SK-N-SH (cell line): ENCODE data around the gene PAF1. TPM values are rescaled to one million over a fixed set of nuclear protein-coding genes. Genes with fewer than 3 reads are reported as not detected.

ENCODE experiments used
- CTCF ChIA-PET: fragments of 300-600, 350-600 bp; formaldehyde crosslinking; extraction: SDS; loops from one replicate; lab custom pipeline; 2021; lab: Yijun Ruan, JAX
- POLR2A ChIA-PET: fragments of 350-600 bp; sonication (Branson Sonifier 250); formaldehyde crosslinking; extraction: SDS; loops from one replicate; lab custom pipeline; 2020; ENCODE audit warnings: antibody characterized with exemption, inconsistent platforms; lab: Yijun Ruan, JAX
- DNase-seq: peaks from one replicate; pipeline ENCODE4 v3.0.0; 2012
- H2AFZ ChIP-seq: fragments of 200-600 bp; sonication (generic); 2 replicates; pipeline ENCODE4 v1.8.1; 2016; ENCODE audit warnings: antibody characterized with exemption, mild to moderate bottlenecking, low read depth
- H3F3A ChIP-seq: fragments of 200-600 bp; sonication (generic); replicated peaks from 2 replicates; pipeline ENCODE3; 2016; ENCODE audit warnings: antibody characterized with exemption, mild to moderate bottlenecking; ENCODE audit not compliant: insufficient read depth
- H3K27ac ChIP-seq, 2 experiments: fragments of 200-500 bp in 1 of 2; fragments of 200-600 bp in 1 of 2; sonication (Bioruptor generic) in 1 of 2; sonication (generic), shearing (Covaris generic) in 1 of 2; 2 replicates each; pipeline versions ENCODE4 v1.5.1 to v1.6.1; 2014 to 2016; ENCODE audit warnings: low read depth in 2 of 2, inconsistent platforms in 1 of 2, low read length in 1 of 2, mild to moderate bottlenecking in 1 of 2, mixed read lengths in 1 of 2
- H3K27me3 ChIP-seq: fragments of 200-600 bp; sonication (generic), shearing (Covaris generic); 2 replicates; pipeline ENCODE4 v1.6.1; 2016; ENCODE audit warnings: mixed run types; ENCODE audit not compliant: insufficient read depth
- H3K36me3 ChIP-seq, 2 experiments: fragments of 200-500 bp in 1 of 2; fragments of 200-600 bp in 1 of 2; sonication (Bioruptor generic) in 1 of 2; sonication (generic) in 1 of 2; replicated peaks in 1 of 2; 2 replicates each; pipeline versions ENCODE3 to v1.5.1; 2014 to 2016; ENCODE audit warnings: low read length in 1 of 2, mild to moderate bottlenecking in 1 of 2; ENCODE audit not compliant: insufficient read depth in 2 of 2, control insufficient read depth in 1 of 2
- H3K4me1 ChIP-seq, 2 experiments: fragments of 200-500 bp in 1 of 2; fragments of 200-600 bp in 1 of 2; sonication (Bioruptor generic) in 1 of 2; sonication (generic), shearing (Covaris generic) in 1 of 2; 2 replicates each; pipeline versions ENCODE4 v1.5.1 to v1.6.1; 2014 to 2016; ENCODE audit warnings: low read depth in 1 of 2, low read length in 1 of 2, mixed run types in 1 of 2; ENCODE audit not compliant: insufficient read depth in 2 of 2, control insufficient read depth in 1 of 2
- H3K4me2 ChIP-seq: fragments of 200-600 bp; sonication (generic), shearing (Covaris generic); 2 replicates; pipeline ENCODE4 v1.6.1; 2017; ENCODE audit warnings: mixed run types
- H3K4me3 ChIP-seq, 2 experiments: fragments of 200-500 bp in 1 of 2; fragments of 200-600 bp in 1 of 2; sonication (Bioruptor generic) in 1 of 2; sonication (generic), shearing (Covaris generic) in 1 of 2; 2 replicates each; pipeline versions ENCODE4 v1.5.1 to v1.8.1; 2014 to 2016; ENCODE audit warnings: low read depth in 2 of 2, inconsistent platforms in 1 of 2, low read length in 1 of 2, mild to moderate bottlenecking in 1 of 2, mixed read lengths in 1 of 2, moderate library complexity in 1 of 2
- H3K79me2 ChIP-seq: fragments of 200-600 bp; sonication (generic); 2 replicates; pipeline ENCODE4 v1.8.1; 2017; ENCODE audit warnings: mild to moderate bottlenecking; ENCODE audit not compliant: insufficient read depth
- H3K9ac ChIP-seq: fragments of 200-600 bp; sonication (generic); 2 replicates; pipeline ENCODE4 v1.6.1; 2017; ENCODE audit warnings: mixed run types
- H3K9me2 ChIP-seq: fragments of 200-600 bp; sonication (generic); 2 replicates; pipeline ENCODE4 v1.6.1; 2017; ENCODE audit warnings: mixed run types
- H3K9me3 ChIP-seq: fragments of 200-600 bp; sonication (generic); 2 replicates; pipeline ENCODE4 v1.6.1; 2017; ENCODE audit warnings: mixed run types, mild to moderate bottlenecking, moderate library complexity
- H4K20me1 ChIP-seq: fragments of 200-600 bp; sonication (generic); 2 replicates; pipeline ENCODE4 v1.6.1; 2017; ENCODE audit warnings: mild to moderate bottlenecking, mixed run types; ENCODE audit not compliant: insufficient read depth
- CHD2 ChIP-seq: fragments of 150-350 bp; IDR thresholded peaks from 2 replicates; pipeline ENCODE4 v1.6.1; 2018; ENCODE audit warnings: low read length; ENCODE audit not compliant: partially characterized antibody
- CTCF ChIP-seq: fragments of 200-600 bp; sonication (generic); IDR thresholded peaks from 2 replicates; pipeline ENCODE4 v1.6.1; 2017; ENCODE audit warnings: antibody characterized with exemption, mild to moderate bottlenecking, moderate library complexity
- FOXJ3 ChIP-seq: sonication (generic); formaldehyde crosslinking; IDR thresholded peaks from 2 replicates; pipeline ENCODE4 v1.5.1; 2020; ENCODE audit warnings: mild to moderate bottlenecking, missing genetic modification reagents
- FOXM1 ChIP-seq: IDR thresholded peaks from 2 replicates; pipeline ENCODE4 v1.4.0; 2012; ENCODE audit warnings: low read depth, mild to moderate bottlenecking
- JUND ChIP-seq: IDR thresholded peaks from 2 replicates; pipeline ENCODE4 v1.4.0; 2012
- MAX ChIP-seq: IDR thresholded peaks from 2 replicates; pipeline ENCODE4 v1.4.0; 2012; ENCODE audit warnings: low read depth
- MXI1 ChIP-seq: IDR thresholded peaks from 2 replicates; pipeline ENCODE4 v1.6.1; 2012; ENCODE audit warnings: mild to moderate bottlenecking, low read depth, low read length, improper control_type of control experiment
- RAD21 ChIP-seq: IDR thresholded peaks from 2 replicates; pipeline ENCODE4 v1.6.1; 2012; ENCODE audit warnings: mild to moderate bottlenecking, low read length
- RCOR1 ChIP-seq: fragments of 150-350 bp; IDR thresholded peaks from 2 replicates; pipeline ENCODE4 v1.6.1; 2017; ENCODE audit warnings: antibody characterized with exemption, low read length
- REST ChIP-seq: IDR thresholded peaks from 2 replicates; pipeline ENCODE4 v1.6.1; 2012; ENCODE audit warnings: mild to moderate bottlenecking, low read depth, low read length, moderate library complexity
- RFX5 ChIP-seq: IDR thresholded peaks from 2 replicates; pipeline ENCODE4 v1.6.1; 2012; ENCODE audit warnings: mild to moderate bottlenecking, improper control_type of control experiment, low read length
- RXRA ChIP-seq: IDR thresholded peaks from 2 replicates; pipeline ENCODE4 v1.4.0; 2012; ENCODE audit warnings: low read depth, mild to moderate bottlenecking, borderline replicate concordance
- SIN3A ChIP-seq: IDR thresholded peaks from 2 replicates; pipeline ENCODE4 v1.6.1; 2012; ENCODE audit warnings: low read depth, mild to moderate bottlenecking, low read length, moderate library complexity, borderline replicate concordance
- TEAD4 ChIP-seq: IDR thresholded peaks from 2 replicates; pipeline ENCODE4 v1.4.0; 2012; ENCODE audit warnings: mild to moderate bottlenecking, borderline replicate concordance; ENCODE audit not compliant: insufficient read depth
- WGBS: methylation state at CpG from one replicate; pipeline ENCODE4 v1.1.6; 2017; ENCODE audit warnings: low lambda C conversion rate; 5-methylcytosine and 5-hydroxymethylcytosine counted together
- polyA plus RNA-seq, 3 experiments: library from polyadenylated mRNA; depleted of rRNA; stranded (reverse); fragments of >200 nt; gene quantifications; 2 replicates each; pipeline ENCODE4 v1.2.3, GENCODE V29; 2012

The PAF1 gene
- polyA plus RNA-seq, 1 of the 3 experiments (the other 2 are of a cell fraction), result 65.3 TPM

GRCh38 chr19:39415111-39416046, 24.5 kb upstream of the PAF1 start:
- Histone ChIP-seq H3K9me2 (no peaks in the 10 kb centered on the region), H3K36me3 (peaks cover 12 to 15% of the 10 kb centered on the region in 2 experiments), H3K4me1 (peaks cover 18 to 28% of the 10 kb centered on the region in 2 experiments; a peak in 3 of 4 replicates), H3K27me3 (no peaks in the 10 kb centered on the region), H3K9me3 (no peaks in the 10 kb centered on the region), H3K4me2 (peak overlapping the region; percentile 99), H3K4me3 (peak overlapping the region; percentile 92 to 96; a peak in 2 of 4 replicates), H2AFZ (no peak overlapping the region), H3K27ac (no peak overlapping the region; a peak in 1 of 4 replicates), H3K9ac (0 out of 2 replicates have a peak overlapping the region, but pooled peaks have one; percentile 97), H3F3A (peaks cover 27% of the 10 kb centered on the region), H3K79me2 (peaks cover 49% of the 10 kb centered on the region), H4K20me1 (peaks cover 10% of the 10 kb centered on the region; the same call in 1 of the 2 replicates)
- ChIA-PET POLR2A (interaction anchor here (0.9 to 2.2 kb wide), 4 partner anchors 13 to 24 kb away, joined by 3 to 28 read pairs (median 5); partner anchors contain the start of genes MED29, PAF1 and RPS16), CTCF (interaction anchor here (1.3 to 5.1 kb wide), 7 partner anchors 11 to 125 kb away, joined by 3 to 53 read pairs (median 6); partner anchors contain the start of genes EID2, EID2B, MED29 and PAF1)
- TF ChIP-seq RFX5, result no peak
- 0 out of 2 replicates have a peak, but pooled peaks have one; percentile 6 for TF ChIP-seq CTCF
- 88% methylated on average over 32 of the region's 35 CpGs for WGBS
- DNase-seq, result no peak

- 40% methylated on average over 18 of the region's 18 CpGs for WGBS
- H3K4me1 ChIP-seq, result peaks cover 23 to 35% of the 10 kb centered on the region in 2 experiments; a peak in 3 of 4 replicates
- ChIA-PET CTCF (interaction anchor here (0.8 to 5.1 kb wide), 12 partner anchors 12 to 126 kb away, joined by 3 to 53 read pairs (median 4); partner anchors contain the start of genes EID2, EID2B, MED29 and PAF1), POLR2A (interaction anchor here (0.8 to 2.2 kb wide), 6 partner anchors 13 to 23 kb away, joined by 3 to 28 read pairs (median 4); partner anchors contain the start of genes MED29, PAF1 and RPS16)
- peak; percentile 81 for DNase-seq
- H3K27ac ChIP-seq, result peak overlapping the region; percentile 94 to 96
- peaks cover 53% of the 10 kb centered on the region for H3K79me2 ChIP-seq
- H2AFZ ChIP-seq, result no peak overlapping the region
- H3K36me3 ChIP-seq, result peaks cover 6 to 11% of the 10 kb centered on the region in 2 experiments
- peaks cover 10% of the 10 kb centered on the region; the same call in 1 of the 2 replicates for H4K20me1 ChIP-seq
- no peaks in the 10 kb centered on the region for H3K9me2 ChIP-seq
- peak overlapping the region; percentile 92 to 96 for H3K4me3 ChIP-seq
- peaks cover 28% of the 10 kb centered on the region for H3F3A ChIP-seq
- no peaks in the 10 kb centered on the region for H3K9me3 ChIP-seq
- H3K9ac ChIP-seq, result peak overlapping the region; percentile 97
- H3K27me3 ChIP-seq, result no peaks in the 10 kb centered on the region
- H3K4me2 ChIP-seq, result peak overlapping the region; percentile 99
- TF ChIP-seq MAX (peak; percentile 56; the same call in 1 of the 2 replicates), FOXM1 (no peak), RAD21 (no peak), CTCF (peak; percentile 50), REST (no peak), JUND (no peak), RFX5 (no peak), RXRA (no peak), CHD2 (no peak), SIN3A (no peak), RCOR1 (no peak), FOXJ3 (CRISPR knock-in tag) (no peak), MXI1 (peak; percentile 53), TEAD4 (no peak)
Measured at GRCh38 chr19:39413911-39414608, 23.2 kb upstream of the PAF1 start.
